ENCODE measurements around the gene CITED1.

Gene CITED1

GRCh38 chrX:72269671-72270251 lies 36.0 kb downstream of the CITED1 start:
- no peak for DNase-seq

DNA sequence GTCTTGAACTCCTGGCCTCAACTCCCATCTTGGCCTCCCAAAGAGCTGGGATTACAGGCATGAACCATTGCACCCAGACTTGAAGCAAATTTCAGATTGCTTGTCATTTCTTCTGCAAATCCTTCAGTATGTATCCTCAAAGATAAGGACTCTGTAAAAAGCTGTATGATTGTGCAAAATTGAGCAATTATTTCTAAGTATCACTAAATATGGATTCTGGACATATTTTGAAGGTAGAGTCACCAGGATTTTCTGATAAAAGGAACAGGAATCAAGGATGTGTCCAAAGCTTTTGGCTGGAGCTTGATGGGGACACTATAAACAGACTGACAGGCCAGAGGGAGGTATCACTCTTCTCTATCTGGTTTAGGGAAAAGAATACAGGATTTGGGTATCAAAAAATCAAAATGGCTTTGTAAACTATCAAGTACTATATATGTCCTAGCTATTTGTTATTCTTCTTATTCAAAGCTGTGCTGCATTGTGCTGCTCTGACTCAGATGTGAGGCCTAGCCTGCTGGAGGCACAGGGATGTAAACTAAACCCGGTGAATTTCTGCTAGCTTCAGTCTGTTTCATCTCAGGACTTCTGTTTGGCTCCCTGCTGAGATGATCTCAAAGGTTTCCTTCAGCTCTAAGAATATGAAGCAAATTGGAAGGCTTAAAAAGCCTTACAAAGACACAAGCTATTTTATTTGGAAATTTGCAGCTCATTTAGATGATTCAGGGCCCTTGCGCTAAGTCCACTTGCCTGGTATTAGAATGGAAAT lies 36.9 kb downstream of the CITED1 start:
- no peak for DNase-seq

GRCh38 chrX:72265263-72265662 lies 40.5 kb downstream of the CITED1 start:
- no peak for DNase-seq

DNA sequence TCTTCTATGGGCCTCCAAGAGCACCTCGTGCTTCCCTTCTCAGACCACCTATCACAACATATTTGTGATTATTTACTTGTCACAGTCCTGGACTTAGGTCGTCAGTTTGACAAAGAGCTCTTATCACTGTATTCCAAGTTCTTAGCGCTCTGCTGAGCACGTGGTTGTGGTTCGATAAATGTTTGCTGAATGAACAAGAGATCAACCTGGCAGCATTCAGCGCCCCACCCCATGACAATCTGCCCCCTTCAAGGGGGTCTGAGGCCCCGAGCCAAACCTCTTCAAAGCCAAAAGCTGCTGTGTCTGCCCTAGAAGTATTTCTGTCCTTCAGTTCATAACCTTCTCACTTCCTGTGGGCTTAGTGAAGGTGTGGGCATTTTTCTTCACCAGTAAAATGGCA lies 43.6 kb downstream of the CITED1 start:
- no peak for DNase-seq

GRCh38 chrX:72260448-72260847 lies 45.3 kb downstream of the CITED1 start:
- DNase-seq: no peak

- DNase-seq: no peak
These were observed 47.5 kb downstream of the CITED1 start for GRCh38 chrX:72258174-72258573.

- no peak for DNase-seq
These were observed 49.9 kb downstream of the CITED1 start for GRCh38 chrX:72255864-72256263.

DNA sequence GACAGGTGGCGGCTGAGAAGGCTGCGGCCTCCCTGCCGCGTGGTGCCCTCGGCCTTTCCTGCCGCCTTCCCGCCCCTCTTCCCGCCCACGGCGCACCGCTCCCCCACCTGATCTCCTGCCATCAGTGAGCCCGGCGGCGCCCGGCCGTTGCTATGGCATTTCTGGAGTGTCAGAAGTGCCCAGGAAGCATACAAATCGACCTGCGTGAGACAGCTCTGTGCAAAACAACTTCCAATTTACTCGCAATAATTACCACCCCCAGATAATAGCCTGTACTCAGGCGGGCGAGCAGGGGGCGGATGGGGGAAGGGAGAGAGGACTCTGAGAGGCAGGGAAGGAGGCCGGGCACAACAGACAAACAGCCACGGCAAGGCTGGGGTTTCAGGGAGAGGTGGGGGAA lies 50.3 kb downstream of the CITED1 start:
- DNase-seq: no peak

DNA sequence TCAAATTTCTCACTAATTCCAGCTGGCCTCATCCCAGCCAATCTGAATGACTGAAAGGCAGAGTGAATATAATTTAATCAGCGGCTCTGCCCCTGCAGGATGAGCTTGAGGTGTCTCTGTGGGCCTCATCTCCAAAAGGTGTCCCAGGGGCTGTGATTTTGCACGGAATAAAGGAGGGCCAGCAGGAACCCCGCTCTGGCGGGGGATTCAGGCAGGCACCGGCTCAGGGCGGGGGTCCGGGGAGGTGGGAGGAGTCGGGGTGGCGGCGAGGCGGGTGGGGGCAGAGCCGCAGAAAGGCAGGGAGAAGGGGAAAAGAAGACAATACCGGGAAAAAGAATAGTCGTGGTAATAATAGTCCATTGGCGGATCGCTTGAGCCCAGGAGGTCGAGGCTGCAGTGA lies 50.9 kb downstream of the CITED1 start:
- DNase-seq: no peak

- DNase-seq: no peak
These were observed 52.0 kb downstream of the CITED1 start for GRCh38 chrX:72253686-72254085.
